H1 (cell line): Measurements from ENCODE around the gene ZBTB20. TPM values are rescaled to one million over a fixed set of nuclear protein-coding genes. Genes with fewer than 3 reads are reported as not detected.

ENCODE experiments used
- CTCF ChIA-PET: fragments of 300-600 bp; sonication (Branson Sonifier 250); formaldehyde crosslinking; loops from one replicate; lab custom pipeline; 2021; ENCODE audit not compliant: partially characterized antibody; lab: Charles Lee
- POLR2A ChIA-PET: fragments of 300-600 bp; sonication (Branson Sonifier 250); formaldehyde crosslinking; loops from one replicate; lab custom pipeline; 2021; ENCODE audit warnings: inconsistent platforms; ENCODE audit not compliant: partially characterized antibody; lab: Charles Lee
- DNase-seq, 2 experiments: peaks; one replicate each; pipeline versions ENCODE4 v3.0.0 to v3.0.0-alpha.2; 2010 to 2022; ENCODE audit warnings: low spot score in 2 of 2, low read depth in 1 of 2, mixed read lengths in 1 of 2
- FAIRE-seq: peaks from 2 replicates; lab custom pipeline; 2011; peaks lifted over from hg19 to GRCh38; lab: Jason Lieb, UNC
- H2AFZ ChIP-seq: 2 replicates; pipeline ENCODE4 v1.8.1; 2012; ENCODE audit warnings: low read length, inconsistent platforms
- H2AK5ac ChIP-seq: 2 replicates; pipeline ENCODE4 v1.6.1; 2013; ENCODE audit warnings: low read depth, low read length
- H2BK120ac ChIP-seq: replicated peaks from 2 replicates; pipeline ENCODE3; 2013; ENCODE audit warnings: low read depth, low read length, inconsistent platforms
- H2BK12ac ChIP-seq: 2 replicates; pipeline ENCODE4 v1.6.1; 2013; ENCODE audit warnings: low read depth, low read length
- H2BK15ac ChIP-seq: 2 replicates; pipeline ENCODE4 v1.6.1; 2013; ENCODE audit warnings: low read length
- H2BK20ac ChIP-seq: 2 replicates; pipeline ENCODE4 v1.6.1; 2013; ENCODE audit warnings: low read length
- H2BK5ac ChIP-seq: 2 replicates; pipeline ENCODE4 v1.6.1; 2013; ENCODE audit warnings: low read depth, low read length
- H3K14ac ChIP-seq: 2 replicates; pipeline ENCODE4 v1.6.1; 2013; ENCODE audit warnings: inconsistent platforms; ENCODE audit not compliant: insufficient read length
- H3K18ac ChIP-seq: 2 replicates; pipeline ENCODE4 v1.6.1; 2013; ENCODE audit warnings: low read length; ENCODE audit errors: extremely low read depth
- H3K23ac ChIP-seq: 2 replicates; pipeline ENCODE4 v1.6.1; 2013; ENCODE audit warnings: inconsistent platforms; ENCODE audit not compliant: insufficient read length
- H3K23me2 ChIP-seq: 2 replicates; pipeline ENCODE4 v1.6.1; 2013; ENCODE audit warnings: low read depth, low read length
- H3K27ac ChIP-seq: 2 replicates; pipeline ENCODE4 v1.6.1; 2011; ENCODE audit warnings: low read depth, low read length, inconsistent platforms
- H3K27me3 ChIP-seq, 4 experiments: replicated peaks in 1 of 4; 1 replicate in 1 of 4; 2 replicates in 3 of 4; pipeline versions ENCODE4 v1.6.1 to v1.8.1; 2011 to 2013; ENCODE audit warnings: low read length in 3 of 4, mild to moderate bottlenecking in 3 of 4, inconsistent platforms in 2 of 4, mixed read lengths in 2 of 4, moderate library complexity in 1 of 4; ENCODE audit not compliant: control insufficient read depth in 3 of 4, insufficient read depth in 3 of 4; ENCODE audit errors: extremely low read depth in 1 of 4
- H3K36me3 ChIP-seq, 4 experiments: 2 replicates each; pipeline versions ENCODE4 v1.6.1 to v1.8.1; 2011 to 2013; ENCODE audit warnings: mild to moderate bottlenecking in 4 of 4, low read length in 3 of 4, moderate library complexity in 2 of 4, control low read depth in 1 of 4, inconsistent platforms in 1 of 4; ENCODE audit not compliant: insufficient read depth in 4 of 4, control insufficient read depth in 2 of 4
- H3K4ac ChIP-seq: replicated peaks from 2 replicates; pipeline ENCODE3; 2013; ENCODE audit warnings: low read length, low read depth, mixed read lengths, inconsistent platforms; ENCODE audit not compliant: insufficient read length
- H3K4me1 ChIP-seq, 4 experiments: replicated peaks in 1 of 4; 1 replicate in 1 of 4; 2 replicates in 3 of 4; pipeline versions ENCODE4 v1.6.1 to v1.8.1; 2011 to 2013; ENCODE audit warnings: low read length in 3 of 4, inconsistent platforms in 2 of 4, mixed read lengths in 1 of 4; ENCODE audit not compliant: insufficient read depth in 4 of 4, control insufficient read depth in 3 of 4
- H3K4me2 ChIP-seq, 2 experiments: 2 replicates each; pipeline versions ENCODE4 v1.6.1 to v1.8.1; 2011 to 2013; ENCODE audit warnings: low read depth in 2 of 2, low read length in 2 of 2, control low read depth in 1 of 2, inconsistent platforms in 1 of 2, mild to moderate bottlenecking in 1 of 2; ENCODE audit not compliant: insufficient read depth in 1 of 2
- H3K4me3 ChIP-seq, 4 experiments: fragments of 200-600, 300-600 bp in 1 of 4; sonication (generic), shearing (Covaris generic), sonication (Bioruptor Twin) in 1 of 4; 2 replicates each; pipeline versions ENCODE4 v1.5.1 to v1.8.1; 2011 to 2016; ENCODE audit warnings: low read length in 4 of 4, low read depth in 3 of 4, control low read depth in 2 of 4, inconsistent platforms in 2 of 4, mild to moderate bottlenecking in 2 of 4, mixed read lengths in 1 of 4, moderate library complexity in 1 of 4; ENCODE audit not compliant: insufficient read depth in 2 of 4; ENCODE audit errors: extremely low read depth in 1 of 4
- H3K56ac ChIP-seq: replicated peaks from 2 replicates; pipeline ENCODE3; 2013; ENCODE audit warnings: low read depth, mild to moderate bottlenecking, mixed read lengths, low read length, inconsistent platforms; ENCODE audit not compliant: insufficient read length
- H3K79me1 ChIP-seq: 2 replicates; pipeline ENCODE4 v1.6.1; 2013; ENCODE audit warnings: low read depth, low read length, control low read depth
- H3K79me2 ChIP-seq, 2 experiments: 2 replicates each; pipeline versions ENCODE4 v1.6.1 to v1.8.1; 2012 to 2013; ENCODE audit warnings: low read length in 2 of 2, mild to moderate bottlenecking in 2 of 2, inconsistent platforms in 1 of 2; ENCODE audit not compliant: insufficient read depth in 2 of 2, control insufficient read depth in 1 of 2
- H3K9ac ChIP-seq, 4 experiments: replicated peaks in 1 of 4; 1 replicate in 1 of 4; 2 replicates in 3 of 4; pipeline versions ENCODE4 v1.6.1 to v1.8.1; 2011 to 2013; ENCODE audit warnings: low read depth in 3 of 4, low read length in 3 of 4, control low read depth in 2 of 4, mild to moderate bottlenecking in 2 of 4, moderate library complexity in 2 of 4, inconsistent platforms in 1 of 4; ENCODE audit errors: extremely low read depth in 1 of 4
- H3K9me3 ChIP-seq, 2 experiments: 2 replicates each; pipeline versions ENCODE4 v1.6.1 to v1.8.1; 2012 to 2013; ENCODE audit warnings: mild to moderate bottlenecking in 2 of 2, moderate library complexity in 2 of 2, control low read depth in 1 of 2, inconsistent platforms in 1 of 2, low read depth in 1 of 2, low read length in 1 of 2, mixed read lengths in 1 of 2; ENCODE audit not compliant: insufficient read depth in 2 of 2
- H4K20me1 ChIP-seq, 2 experiments: replicated peaks in 1 of 2; 2 replicates each; pipeline versions ENCODE3 to v1.8.1; 2011 to 2013; ENCODE audit warnings: inconsistent platforms in 2 of 2, low read length in 2 of 2, mild to moderate bottlenecking in 1 of 2; ENCODE audit not compliant: insufficient read depth in 2 of 2, control insufficient read depth in 1 of 2
- H4K5ac ChIP-seq: 2 replicates; pipeline ENCODE4 v1.6.1; 2013; ENCODE audit warnings: low read length, low read depth, mixed read lengths, inconsistent platforms; ENCODE audit not compliant: insufficient read length
- H4K8ac ChIP-seq: 2 replicates; pipeline ENCODE4 v1.8.0; 2013; ENCODE audit warnings: mild to moderate bottlenecking, moderate library complexity, low read length, inconsistent platforms; ENCODE audit not compliant: insufficient read depth; ENCODE audit errors: extremely low read depth
- H4K91ac ChIP-seq: replicated peaks from 2 replicates; pipeline ENCODE3; 2013; ENCODE audit warnings: low read length, mixed read lengths, inconsistent platforms; ENCODE audit not compliant: insufficient read length
- CREB1 ChIP-seq: IDR thresholded peaks from 2 replicates; pipeline ENCODE4 v1.6.1; 2012; ENCODE audit warnings: inconsistent platforms
- FOSL1 ChIP-seq: IDR thresholded peaks from 2 replicates; pipeline ENCODE4 v1.6.1; 2011; ENCODE audit warnings: mild to moderate bottlenecking, low read depth, low read length, moderate library complexity; ENCODE audit not compliant: insufficient read depth
- JUN ChIP-seq: IDR thresholded peaks from 2 replicates; pipeline ENCODE4 v1.6.1; 2011; ENCODE audit warnings: low read depth, mild to moderate bottlenecking, improper control_type of control experiment, low read length
- MAFK ChIP-seq: IDR thresholded peaks from 2 replicates; pipeline ENCODE4 v1.6.1; 2012; ENCODE audit warnings: low read depth, mild to moderate bottlenecking, improper control_type of control experiment, low read length
- POU5F1 ChIP-seq: IDR thresholded peaks from 2 replicates; pipeline ENCODE4 v1.6.1; 2011; ENCODE audit warnings: low read depth, mild to moderate bottlenecking, low read length, moderate library complexity
- RAD21 ChIP-seq, 2 experiments: IDR thresholded peaks in 1 of 2; conservative IDR thresholded peaks in 1 of 2; 2 replicates each; pipeline ENCODE4 v1.6.1; 2011; ENCODE audit warnings: low read depth in 2 of 2, low read length in 2 of 2, improper control_type of control experiment in 1 of 2, inconsistent platforms in 1 of 2, mild to moderate bottlenecking in 1 of 2, moderate library complexity in 1 of 2
- RBBP5 ChIP-seq: IDR thresholded peaks from 2 replicates; pipeline ENCODE4 v1.7.1; 2012; ENCODE audit warnings: low read depth, mild to moderate bottlenecking, inconsistent platforms, low read length, moderate library complexity, borderline replicate concordance
- SIRT6 ChIP-seq: IDR thresholded peaks from one replicate; pipeline ENCODE4 v1.7.1; 2012; ENCODE audit warnings: low read length, inconsistent platforms
- SP2 ChIP-seq: IDR thresholded peaks from 2 replicates; pipeline ENCODE4 v1.6.1; 2012; ENCODE audit warnings: mild to moderate bottlenecking, low read length, inconsistent platforms
- SUZ12 ChIP-seq: fragments of 200-600 bp; sonication (generic); IDR thresholded peaks from 2 replicates; pipeline ENCODE4 v1.6.1; 2012; ENCODE audit warnings: mild to moderate bottlenecking, inconsistent platforms, low read length, moderate library complexity, mixed read lengths
- YY1 ChIP-seq: IDR thresholded peaks from 2 replicates; pipeline ENCODE4 v1.6.1; 2011; ENCODE audit warnings: low read depth, mild to moderate bottlenecking, low read length
- WGBS, 2 experiments: shearing (Covaris generic) in 1 of 2; methylation state at CpG; one replicate each; pipeline versions ENCODE4 v1.1.6 to v1.1.7; 2013 to 2015; ENCODE audit warnings: low lambda C conversion rate in 2 of 2, mixed read lengths in 2 of 2, inconsistent platforms in 1 of 2, low coverage in 1 of 2, missing lambda C conversion rate in 1 of 2; ENCODE audit not compliant: insufficient replicate concordance in 2 of 2, insufficient coverage in 1 of 2, insufficient read length in 1 of 2; ENCODE audit errors: extremely low coverage in 1 of 2, missing lambda C conversion rate in 1 of 2; 5-methylcytosine and 5-hydroxymethylcytosine counted together
- polyA plus RNA-seq, 7 experiments: library from polyadenylated mRNA; depleted of rRNA in 3 of 7; stranded (reverse) in 5 of 7; unstranded in 2 of 7; fragments of >200 nt in 5 of 7; fragments of 200-250 nt in 2 of 7; gene quantifications; 1 replicate in 5 of 7; 2 replicates in 1 of 7; 4 replicates in 1 of 7; pipeline versions ENCODE4 v1.2.1 to v1.2.3, GENCODE V29; 2011 to 2013; ENCODE audit warnings: missing spikeins in 2 of 7, mixed read lengths in 2 of 7
- total RNA-seq: library from RNA; stranded (reverse); fragmentation: NEBNext Ultra II Directional; extraction: Animal tissue kit (Norgen Biotek cat#: 25700); gene quantifications from 2 replicates; pipeline ENCODE4 v1.2.1, GENCODE V29; 2021
- TF ChIP-seq, protein P1 (sequence below): IDR thresholded peaks from 2 replicates; pipeline ENCODE4 v1.6.1; 2011; ENCODE audit warnings: low read length, improper control_type of control experiment

Gene ZBTB20
- total and polyA plus RNA-seq, 2 of the 8 experiments (the other 6 are each of a cell fraction or from before 2014, with no cell fraction given) = 0.35 to 1.3 TPM

DNA sequence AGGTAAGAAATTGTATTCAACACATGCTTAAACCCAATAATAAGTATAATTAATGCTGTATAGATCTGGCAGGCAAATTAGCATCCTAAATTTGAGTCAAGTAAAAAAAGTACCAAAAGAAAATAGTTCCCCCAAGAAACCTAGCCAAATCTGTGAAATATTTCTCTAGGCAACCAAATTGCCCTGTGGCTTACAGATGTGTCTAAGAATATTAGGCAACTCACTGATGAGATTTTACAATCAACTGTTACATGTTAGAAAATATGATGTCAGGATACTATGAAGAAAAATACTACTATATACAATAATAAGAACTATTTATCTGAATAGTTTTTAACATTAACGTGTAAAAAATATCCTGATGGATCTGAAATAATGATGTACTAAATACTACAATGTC, 456.2 kb downstream of the ZBTB20 start:
- Histone ChIP-seq H2BK120ac (no peak overlapping the region), H3K14ac (no peak overlapping the region), H4K5ac (no peak overlapping the region), H3K4ac (no peak overlapping the region), H2AFZ (no peak overlapping the region), H3K18ac (no peak overlapping the region), H3K9me3 (no peaks in the 10 kb centered on the region), H3K36me3 (no peaks in the 10 kb centered on the region), H3K23me2 (no peaks in the 10 kb centered on the region), H3K79me1 (no peaks in the 10 kb centered on the region), H3K4me1 (peaks cover 0 to 4% (median 0%) of the 10 kb centered on the region in 4 experiments; a peak in 1 of 7 replicates), H3K27me3 (no peaks in the 10 kb centered on the region), H3K4me2 (no peak overlapping the region), H3K4me3 (no peak overlapping the region), H4K20me1 (no peaks in the 10 kb centered on the region), H4K91ac (no peak overlapping the region), H3K27ac (no peak overlapping the region), H3K79me2 (no peaks in the 10 kb centered on the region), H3K9ac (no peak overlapping the region), H4K8ac (no peak overlapping the region), H2BK12ac (no peak overlapping the region), H3K23ac (no peak overlapping the region), H2AK5ac (no peak overlapping the region), H3K56ac (no peak overlapping the region), H2BK15ac (no peak overlapping the region), H2BK20ac (no peak overlapping the region), H2BK5ac (no peak overlapping the region)
- 91% methylated on average over 1 of the region's 1 CpG; no CpG with 5 or more reads in 1 of the 2 experiments for WGBS, 2 experiments
- TF ChIP-seq FOSL1 (no peak), SIRT6 (no peak), CREB1 (no peak), POU5F1 (no peak), RAD21 (IDR thresholded peaks at IDR 0.05 in 1 of 2, conservative IDR thresholded peaks at IDR 0.05 in 1 of 2; ENCODE audit: low read depth in 2 of 2, low read length in 2 of 2) (no peak), SUZ12 (no peak), YY1 (no peak), MAFK (no peak), RBBP5 (no peak), SP2 (no peak), JUN (no peak)
- TF ChIP-seq, protein P1, sequence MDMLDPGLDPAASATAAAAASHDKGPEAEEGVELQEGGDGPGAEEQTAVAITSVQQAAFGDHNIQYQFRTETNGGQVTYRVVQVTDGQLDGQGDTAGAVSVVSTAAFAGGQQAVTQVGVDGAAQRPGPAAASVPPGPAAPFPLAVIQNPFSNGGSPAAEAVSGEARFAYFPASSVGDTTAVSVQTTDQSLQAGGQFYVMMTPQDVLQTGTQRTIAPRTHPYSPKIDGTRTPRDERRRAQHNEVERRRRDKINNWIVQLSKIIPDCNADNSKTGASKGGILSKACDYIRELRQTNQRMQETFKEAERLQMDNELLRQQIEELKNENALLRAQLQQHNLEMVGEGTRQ = no peak
- POLR2A ChIA-PET = no interaction called here
- no peak for FAIRE-seq
- CTCF ChIA-PET = no interaction called here
- no peak for DNase-seq
